WTC11 (cell line): ENCODE data around the gene SGTA. TPM values are rescaled to one million over a fixed set of nuclear protein-coding genes. Genes with fewer than 3 reads are reported as not detected.

ENCODE experiments used
- ATAC-seq: fragments of 200-7000 bp; cut with Tn5 transposase; 2 replicates; pipeline ENCODE4 v1.10.0; 2021; ENCODE audit warnings: mild to moderate bottlenecking, moderate library complexity
- CTCF ChIA-PET: fragments of 300-600 bp; sonication (Branson Sonifier 250); formaldehyde crosslinking; loops from one replicate; lab custom pipeline; 2021; ENCODE audit warnings: antibody characterized with exemption; lab: Charles Lee
- POLR2A ChIA-PET: fragments of 350-600 bp; sonication (Branson Sonifier 250); formaldehyde crosslinking; loops from one replicate; lab custom pipeline; 2021; ENCODE audit warnings: antibody characterized with exemption; lab: Charles Lee
- DNase-seq: peaks from one replicate; pipeline ENCODE4 v3.0.0; 2021; ENCODE audit warnings: low spot score
- H3K27ac Mint-ChIP-seq: 2 replicates; pipeline ENCODE4 v1.8.0; 2021; ENCODE audit warnings: mixed read lengths
- H3K27me3 Mint-ChIP-seq: 2 replicates; pipeline ENCODE4 v1.8.0; 2021; ENCODE audit warnings: low read depth, mild to moderate bottlenecking, moderate library complexity, mixed read lengths
- H3K36me3 Mint-ChIP-seq: 2 replicates; pipeline ENCODE4 v1.8.0; 2021; ENCODE audit warnings: mixed read lengths
- H3K4me1 Mint-ChIP-seq: 2 replicates; pipeline ENCODE4 v1.8.0; 2022; ENCODE audit warnings: mixed read lengths
- H3K4me3 Mint-ChIP-seq: 2 replicates; pipeline ENCODE4 v1.8.0; 2021; ENCODE audit warnings: mild to moderate bottlenecking, moderate library complexity, mixed read lengths
- H3K9me3 Mint-ChIP-seq: 2 replicates; pipeline ENCODE4 v1.8.0; 2021; ENCODE audit warnings: mixed read lengths
- EMX1 ChIP-seq: fragments of 250-450 bp; sonication (Bioruptor Pico); IDR thresholded peaks from 2 replicates; pipeline ENCODE4 v1.8.0; 2021; ENCODE audit warnings: mild to moderate bottlenecking
- ESRRA ChIP-seq: sonication (generic); formaldehyde crosslinking; IDR thresholded peaks from 2 replicates; pipeline ENCODE4 v1.8.1; 2022; ENCODE audit warnings: mild to moderate bottlenecking, missing genetic modification reagents, borderline replicate concordance
- ETV6 ChIP-seq: sonication (generic); formaldehyde crosslinking; IDR thresholded peaks from 2 replicates; pipeline ENCODE4 v1.8.1; 2022; ENCODE audit warnings: mild to moderate bottlenecking, missing genetic modification reagents
- FOXP1 ChIP-seq: sonication (generic); formaldehyde crosslinking; IDR thresholded peaks from 2 replicates; pipeline ENCODE4 v1.8.0; 2022; ENCODE audit warnings: missing genetic modification reagents, mild to moderate bottlenecking, moderate library complexity, borderline replicate concordance
- GABPB1 ChIP-seq: sonication (generic); formaldehyde crosslinking; IDR thresholded peaks from 2 replicates; pipeline ENCODE4 v1.8.1; 2023; ENCODE audit warnings: mild to moderate bottlenecking, missing genetic modification reagents
- GTF2I ChIP-seq: fragments of 250-450 bp; sonication (Bioruptor Pico); conservative IDR thresholded peaks from 2 replicates; pipeline ENCODE4 v1.4.0; 2021; ENCODE audit warnings: mild to moderate bottlenecking
- MYBL2 ChIP-seq: sonication (generic); formaldehyde crosslinking; IDR thresholded peaks from 2 replicates; pipeline ENCODE4 v1.8.1; 2023; ENCODE audit warnings: mild to moderate bottlenecking, moderate library complexity, missing genetic modification reagents
- NFE2L1 ChIP-seq: sonication (generic); formaldehyde crosslinking; IDR thresholded peaks from 2 replicates; pipeline ENCODE4 v1.8.1; 2023; ENCODE audit warnings: missing genetic modification reagents
- PRDM15 ChIP-seq: sonication (generic); formaldehyde crosslinking; IDR thresholded peaks from 2 replicates; pipeline ENCODE4 v1.8.0; 2022; ENCODE audit warnings: missing genetic modification reagents
- PRRX2 ChIP-seq: fragments of 250-450 bp; sonication (Bioruptor Pico); IDR thresholded peaks from 2 replicates; pipeline ENCODE4 v1.8.0; 2021; ENCODE audit warnings: mild to moderate bottlenecking
- SMAD3 ChIP-seq: sonication (generic); formaldehyde crosslinking; IDR thresholded peaks from 2 replicates; pipeline ENCODE4 v1.8.0; 2022; ENCODE audit warnings: missing genetic modification reagents, mild to moderate bottlenecking, borderline replicate concordance
- SOX15 ChIP-seq: fragments of 250-450 bp; sonication (Bioruptor Pico); IDR thresholded peaks from 2 replicates; pipeline ENCODE4 v1.9.0; 2021; ENCODE audit warnings: mild to moderate bottlenecking
- TEAD1 ChIP-seq: sonication (generic); formaldehyde crosslinking; IDR thresholded peaks from 2 replicates; pipeline ENCODE4 v1.8.0; 2022; ENCODE audit warnings: mild to moderate bottlenecking, missing genetic modification reagents
- ZNF219 ChIP-seq: sonication (generic); formaldehyde crosslinking; IDR thresholded peaks from 2 replicates; pipeline ENCODE4 v1.8.0; 2023; ENCODE audit warnings: missing genetic modification reagents, mild to moderate bottlenecking, borderline replicate concordance
- ZNF396 ChIP-seq: fragments of 250-450 bp; sonication (Bioruptor Pico); IDR thresholded peaks from 2 replicates; pipeline ENCODE4 v1.8.0; 2021; ENCODE audit warnings: mild to moderate bottlenecking, moderate library complexity, borderline replicate concordance
- ZNF671 ChIP-seq: fragments of 250-450 bp; sonication (Bioruptor Pico); IDR thresholded peaks from 2 replicates; pipeline ENCODE4 v1.8.0; 2021; ENCODE audit warnings: mild to moderate bottlenecking
- total RNA-seq: library from RNA; stranded (reverse); gene quantifications from 3 replicates; pipeline ENCODE4 v1.2.3, GENCODE V29; 2021
- TF ChIP-seq, protein P1 (sequence below): sonication (generic); formaldehyde crosslinking; IDR thresholded peaks from 2 replicates; pipeline ENCODE4 v1.8.1; 2022; ENCODE audit warnings: missing genetic modification reagents, borderline replicate concordance
- TF ChIP-seq, protein P2 (sequence below): sonication (generic); formaldehyde crosslinking; IDR thresholded peaks from 2 replicates; pipeline ENCODE4 v1.8.1; 2022; ENCODE audit warnings: low read depth, missing genetic modification reagents, borderline replicate concordance
- TF ChIP-seq, protein P3 (sequence below): sonication (generic); formaldehyde crosslinking; IDR thresholded peaks from 2 replicates; pipeline ENCODE4 v1.8.0; 2022; ENCODE audit warnings: mild to moderate bottlenecking, missing genetic modification reagents
- TF ChIP-seq, protein P4 (sequence below): sonication (generic); formaldehyde crosslinking; IDR thresholded peaks from 2 replicates; pipeline ENCODE4 v1.8.0; 2022; ENCODE audit warnings: mild to moderate bottlenecking, missing genetic modification reagents

SGTA gene
- total RNA-seq, 1 experiment from 2014 or later, result 91.2 TPM

- TF ChIP-seq, protein P1, sequence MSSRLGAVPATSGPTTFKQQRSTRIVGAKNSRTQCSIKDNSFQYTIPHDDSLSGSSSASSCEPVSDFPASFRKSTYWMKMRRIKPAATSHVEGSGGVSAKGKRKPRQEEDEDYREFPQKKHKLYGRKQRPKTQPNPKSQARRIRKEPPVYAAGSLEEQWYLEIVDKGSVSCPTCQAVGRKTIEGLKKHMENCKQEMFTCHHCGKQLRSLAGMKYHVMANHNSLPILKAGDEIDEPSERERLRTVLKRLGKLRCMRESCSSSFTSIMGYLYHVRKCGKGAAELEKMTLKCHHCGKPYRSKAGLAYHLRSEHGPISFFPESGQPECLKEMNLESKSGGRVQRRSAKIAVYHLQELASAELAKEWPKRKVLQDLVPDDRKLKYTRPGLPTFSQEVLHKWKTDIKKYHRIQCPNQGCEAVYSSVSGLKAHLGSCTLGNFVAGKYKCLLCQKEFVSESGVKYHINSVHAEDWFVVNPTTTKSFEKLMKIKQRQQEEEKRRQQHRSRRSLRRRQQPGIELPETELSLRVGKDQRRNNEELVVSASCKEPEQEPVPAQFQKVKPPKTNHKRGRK (CRISPR knock-in tag), result no peak
These were observed 40.6 kb upstream of the SGTA start (continued) for GRCh38 chr19:2823646-2824045.

GRCh38 chr19:2822846-2823245 lies 39.8 kb upstream of the SGTA start:
- H3K9me3 Mint-ChIP-seq, result peaks cover 11% of the 10 kb centered on the region
- H3K27me3 Mint-ChIP-seq, result peaks cover 3% of the 10 kb centered on the region; the same call in 1 of the 2 replicates
- TF ChIP-seq SMAD3 (CRISPR knock-in tag) (no peak), TEAD1 (CRISPR knock-in tag) (no peak), PRRX2 (CRISPR knock-in tag) (no peak), EMX1 (CRISPR knock-in tag) (no peak), ZNF396 (no peak), ZNF671 (no peak)
- TF ChIP-seq, protein P2, sequence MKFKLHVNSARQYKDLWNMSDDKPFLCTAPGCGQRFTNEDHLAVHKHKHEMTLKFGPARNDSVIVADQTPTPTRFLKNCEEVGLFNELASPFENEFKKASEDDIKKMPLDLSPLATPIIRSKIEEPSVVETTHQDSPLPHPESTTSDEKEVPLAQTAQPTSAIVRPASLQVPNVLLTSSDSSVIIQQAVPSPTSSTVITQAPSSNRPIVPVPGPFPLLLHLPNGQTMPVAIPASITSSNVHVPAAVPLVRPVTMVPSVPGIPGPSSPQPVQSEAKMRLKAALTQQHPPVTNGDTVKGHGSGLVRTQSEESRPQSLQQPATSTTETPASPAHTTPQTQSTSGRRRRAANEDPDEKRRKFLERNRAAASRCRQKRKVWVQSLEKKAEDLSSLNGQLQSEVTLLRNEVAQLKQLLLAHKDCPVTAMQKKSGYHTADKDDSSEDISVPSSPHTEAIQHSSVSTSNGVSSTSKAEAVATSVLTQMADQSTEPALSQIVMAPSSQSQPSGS, result no peak
- H3K4me3 Mint-ChIP-seq, result no peak overlapping the region
- no peak overlapping the region for H3K27ac Mint-ChIP-seq
- no peaks in the 10 kb centered on the region for H3K4me1 Mint-ChIP-seq
- H3K36me3 Mint-ChIP-seq, result peaks cover 16% of the 10 kb centered on the region
- ChIA-PET POLR2A (no interaction called here), CTCF (interaction anchor here (0.6 to 1.4 kb wide), 2 partner anchors 65 to 186 kb away, joined by 3 to 5 read pairs; no protein-coding TSS in a partner anchor)
- ATAC-seq (no peak), DNase-seq (no peak)

- peaks cover 5% of the 10 kb centered on the region for H3K36me3 Mint-ChIP-seq
- peak; percentile 43 for ATAC-seq
- CTCF ChIA-PET, result interaction anchor here (0.5 to 2.1 kb wide), 10 partner anchors 10 to 659 kb away, joined by 3 to 14 read pairs (median 4); partner anchors contain the start of genes ZNF555 and ZNF57
- TF ChIP-seq FOXP1, result peak; percentile 9; the same call in 1 of the 2 replicates
- no peak for TF ChIP-seq SMAD3 (CRISPR knock-in tag)
- 0 out of 2 replicates have a peak, but pooled peaks have one; percentile 7 for TF ChIP-seq ESRRA (CRISPR knock-in tag)
- no peaks in the 10 kb centered on the region for H3K4me1 Mint-ChIP-seq
- peak overlapping the region; percentile 91 for H3K4me3 Mint-ChIP-seq
- H3K27me3 Mint-ChIP-seq, result no peaks in the 10 kb centered on the region
- no peaks in the 10 kb centered on the region; the same call in 1 of the 2 replicates for H3K9me3 Mint-ChIP-seq
- POLR2A ChIA-PET, result interaction anchor here (0.8 kb wide), 1 partner anchor 35 kb away, joined by 3 read pairs; the partner anchor contains the start of gene THOP1
- DNase-seq, result no peak
- 0 out of 2 replicates have a peak overlapping the region, but pooled peaks have one; percentile 49 for H3K27ac Mint-ChIP-seq
These were observed 37.1 kb upstream of the SGTA start for GRCh38 chr19:2820112-2820702.

DNA sequence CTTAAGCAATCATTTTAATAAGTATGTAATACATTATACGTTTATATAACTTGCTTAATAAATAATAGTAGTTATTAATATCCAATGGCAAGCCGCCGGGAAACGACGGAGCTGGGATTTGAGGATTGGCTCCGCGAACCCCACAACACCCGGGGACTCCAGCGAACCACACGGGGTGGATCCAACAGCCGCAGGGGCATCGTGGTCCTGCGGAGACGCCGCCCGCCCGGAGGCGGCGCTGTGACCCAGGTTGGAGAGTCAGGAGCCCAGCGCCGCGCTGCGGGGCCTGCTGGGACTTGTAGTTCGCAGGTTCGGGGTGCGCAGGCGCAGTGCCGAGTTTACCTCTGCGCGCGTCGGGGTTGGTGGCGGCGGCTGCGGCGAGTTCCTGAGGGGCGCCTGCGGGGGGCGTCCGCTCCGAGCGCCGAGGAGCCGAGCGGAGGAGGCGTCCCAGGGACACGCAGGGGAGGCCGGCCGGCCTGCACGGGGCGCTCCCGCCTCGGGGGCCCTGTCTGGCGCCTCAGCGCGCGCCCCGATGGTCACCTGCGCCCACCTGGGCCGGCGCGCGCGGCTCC lies 36.6 kb upstream of the SGTA start, which contains the start of gene ZNF554:
Gene ZNF554 (plus strand): TSS at position 329 of the 572 bp plus-strand sequence. CDS start 204 bp downstream, at position 533.
- 0 out of 2 replicates have a peak within 1 kb of the TSS, but pooled peaks have one; percentile 49 for H3K27ac Mint-ChIP-seq
- no peak for TF ChIP-seq NFE2L1 (CRISPR knock-in tag)
- 0 out of 2 replicates have a peak, but pooled peaks have one; percentile 37 for TF ChIP-seq ESRRA (CRISPR knock-in tag)
- TF ChIP-seq, protein P3, sequence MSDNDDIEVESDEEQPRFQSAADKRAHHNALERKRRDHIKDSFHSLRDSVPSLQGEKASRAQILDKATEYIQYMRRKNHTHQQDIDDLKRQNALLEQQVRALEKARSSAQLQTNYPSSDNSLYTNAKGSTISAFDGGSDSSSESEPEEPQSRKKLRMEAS (CRISPR knock-in tag), result peak; percentile 73; the same call in 1 of the 2 replicates
- TF ChIP-seq SOX15 (CRISPR knock-in tag), result no peak
- peak; percentile 53; the same call in 1 of the 2 replicates for TF ChIP-seq ETV6 (CRISPR knock-in tag)
- TF ChIP-seq PRDM15, result peak; percentile 91
- TF ChIP-seq GTF2I (CRISPR knock-in tag), result no peak
- peak; percentile 38; the same call in 1 of the 2 replicates for TF ChIP-seq MYBL2
- TF ChIP-seq FOXP1, result peak; percentile 29
- peak; percentile 75; the same call in 1 of the 2 replicates for TF ChIP-seq ZNF219 (CRISPR knock-in tag)
- TF ChIP-seq GABPB1 (CRISPR knock-in tag), result peak; percentile 76
- TF ChIP-seq, protein P4, sequence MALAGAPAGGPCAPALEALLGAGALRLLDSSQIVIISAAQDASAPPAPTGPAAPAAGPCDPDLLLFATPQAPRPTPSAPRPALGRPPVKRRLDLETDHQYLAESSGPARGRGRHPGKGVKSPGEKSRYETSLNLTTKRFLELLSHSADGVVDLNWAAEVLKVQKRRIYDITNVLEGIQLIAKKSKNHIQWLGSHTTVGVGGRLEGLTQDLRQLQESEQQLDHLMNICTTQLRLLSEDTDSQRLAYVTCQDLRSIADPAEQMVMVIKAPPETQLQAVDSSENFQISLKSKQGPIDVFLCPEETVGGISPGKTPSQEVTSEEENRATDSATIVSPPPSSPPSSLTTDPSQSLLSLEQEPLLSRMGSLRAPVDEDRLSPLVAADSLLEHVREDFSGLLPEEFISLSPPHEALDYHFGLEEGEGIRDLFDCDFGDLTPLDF (CRISPR knock-in tag), result no peak

More for the DNA sequence above, 36.6 kb upstream of the SGTA start, which contains the start of gene ZNF554:
- DNase-seq (peak; percentile 100), ATAC-seq (peak; percentile 91)
- Mint-ChIP-seq H3K4me1 (no peaks in the 10 kb centered on the region), H3K36me3 (peaks cover 5% of the 10 kb centered on the region), H3K4me3 (peak within 1 kb of the TSS; percentile 91), H3K27me3 (no peaks in the 10 kb centered on the region), H3K9me3 (no peaks in the 10 kb centered on the region; the same call in 1 of the 2 replicates)
- ChIA-PET CTCF (interaction anchor here (0.5 to 2.1 kb wide), 12 partner anchors 10 to 658 kb away, joined by 3 to 14 read pairs (median 3); partner anchors contain the start of genes ZNF555 and ZNF57), POLR2A (interaction anchor here (0.8 kb wide), 1 partner anchor 35 kb away, joined by 3 read pairs; the partner anchor contains the start of gene THOP1)
